KMS-11 (cell line): Measurements from ENCODE around the gene SAMD9.

ENCODE experiments used
- H2AFZ ChIP-seq: fragments of 200-600 bp; sonication (generic); 2 replicates; pipeline ENCODE4 v1.6.1; 2016; ENCODE audit warnings: antibody characterized with exemption, mixed run types, low read depth
- H3K27ac ChIP-seq: fragments of 200-600 bp; sonication (generic); 2 replicates; pipeline ENCODE4 v1.6.1; 2016; ENCODE audit warnings: mild to moderate bottlenecking, mixed run types
- H3K27me3 ChIP-seq: fragments of 200-600 bp; sonication (generic); 2 replicates; pipeline ENCODE4 v1.6.1; 2017; ENCODE audit warnings: mild to moderate bottlenecking, low read depth, mixed run types, moderate library complexity; ENCODE audit not compliant: insufficient read depth
- H3K36me3 ChIP-seq: fragments of 200-600 bp; sonication (generic); 2 replicates; pipeline ENCODE4 v1.6.1; 2017; ENCODE audit warnings: mild to moderate bottlenecking, mixed run types; ENCODE audit not compliant: insufficient read depth
- H3K4me1 ChIP-seq: fragments of 200-600 bp; sonication (generic); 2 replicates; pipeline ENCODE4 v1.6.1; 2016; ENCODE audit warnings: mild to moderate bottlenecking, low read depth, mixed run types; ENCODE audit not compliant: poor library complexity, severe bottlenecking
- H3K4me2 ChIP-seq: fragments of 200-600 bp; sonication (generic); 2 replicates; pipeline ENCODE4 v1.7.0; 2016; ENCODE audit warnings: mild to moderate bottlenecking, mixed run types
- H3K4me3 ChIP-seq: fragments of 200-600 bp; sonication (generic); IDR thresholded peaks from 2 replicates; pipeline ENCODE4 v1.6.1; 2017; ENCODE audit warnings: low read depth, low read length, mixed read lengths; ENCODE audit not compliant: insufficient read depth
- H3K79me2 ChIP-seq: fragments of 200-600 bp; sonication (generic); 2 replicates; pipeline ENCODE4 v1.6.1; 2016; ENCODE audit warnings: low read depth, mixed run types; ENCODE audit not compliant: insufficient read depth
- H3K9ac ChIP-seq: fragments of 200-600 bp; sonication (generic); 2 replicates; pipeline ENCODE4 v1.6.1; 2016; ENCODE audit warnings: mild to moderate bottlenecking, mixed run types
- H4K20me1 ChIP-seq: fragments of 200-600 bp; sonication (generic); 2 replicates; pipeline ENCODE4 v1.6.1; 2016; ENCODE audit warnings: mild to moderate bottlenecking, mixed run types; ENCODE audit not compliant: insufficient read depth
- CTCF ChIP-seq: fragments of 200-600 bp; sonication (generic); conservative IDR thresholded peaks from 2 replicates; pipeline ENCODE4 v1.6.1; 2017; ENCODE audit warnings: low read depth, mild to moderate bottlenecking, antibody characterized with exemption, low read length, moderate library complexity, mixed read lengths

SAMD9 gene

GRCh38 chr7:93053949-93054943 lies 63.5 kb downstream of the SAMD9 start:
- no peaks in the 10 kb centered on the region for H3K27me3 ChIP-seq
- H2AFZ ChIP-seq: no peak overlapping the region; the same call in 1 of the 2 replicates
- no peak overlapping the region for H3K27ac ChIP-seq
- H3K4me1 ChIP-seq: peaks cover 5% of the 10 kb centered on the region
- H3K9ac ChIP-seq: no peak overlapping the region
- H3K79me2 ChIP-seq: no peaks in the 10 kb centered on the region
- no peak for TF ChIP-seq CTCF
- no peak overlapping the region for H3K4me3 ChIP-seq
- H3K4me2 ChIP-seq: no peak overlapping the region
- no peaks in the 10 kb centered on the region for H4K20me1 ChIP-seq
- no peaks in the 10 kb centered on the region for H3K36me3 ChIP-seq

- Histone ChIP-seq H3K4me1 (peaks cover 5% of the 10 kb centered on the region), H3K27me3 (no peaks in the 10 kb centered on the region), H3K36me3 (no peaks in the 10 kb centered on the region), H2AFZ (no peak overlapping the region; the same call in 1 of the 2 replicates), H3K27ac (no peak overlapping the region), H3K9ac (no peak overlapping the region), H3K79me2 (no peaks in the 10 kb centered on the region), H4K20me1 (no peaks in the 10 kb centered on the region), H3K4me2 (no peak overlapping the region), H3K4me3 (no peak overlapping the region)
- TF ChIP-seq CTCF: no peak
Measured at GRCh38 chr7:93053209-93053948, 64.4 kb downstream of the SAMD9 start.

- Histone ChIP-seq H3K4me3 (no peak overlapping the region), H3K4me2 (no peak overlapping the region), H3K4me1 (peaks cover 5% of the 10 kb centered on the region), H4K20me1 (no peaks in the 10 kb centered on the region), H3K27ac (no peak overlapping the region), H3K36me3 (no peaks in the 10 kb centered on the region), H3K79me2 (no peaks in the 10 kb centered on the region), H3K9ac (no peak overlapping the region), H2AFZ (no peak overlapping the region), H3K27me3 (no peaks in the 10 kb centered on the region)
- TF ChIP-seq CTCF: no peak
Measured at GRCh38 chr7:93051660-93052059, 66.1 kb downstream of the SAMD9 start.
